HepG2 (cell line): ENCODE measurements around the gene BRMS1. TPM values are rescaled to one million over a fixed set of nuclear protein-coding genes. Genes with fewer than 3 reads are reported as not detected.

Source experiments
- CENPT ChIP-seq: sonication (generic); formaldehyde crosslinking; IDR thresholded peaks from 2 replicates; pipeline ENCODE4 v1.8.0; 2022; ENCODE audit warnings: low read depth, mild to moderate bottlenecking, moderate library complexity, missing genetic modification reagents
- ELF4 ChIP-seq: sonication (generic); formaldehyde crosslinking; IDR thresholded peaks from 2 replicates; pipeline ENCODE4 v1.5.0; 2020; ENCODE audit warnings: missing genetic modification reagents, mild to moderate bottlenecking, moderate library complexity, borderline replicate concordance
- ESRRA ChIP-seq: sonication (generic); formaldehyde crosslinking; IDR thresholded peaks from 2 replicates; pipeline ENCODE4 v1.5.1; 2020; ENCODE audit warnings: mild to moderate bottlenecking, low read depth, missing genetic modification reagents
- ETV5 ChIP-seq: IDR thresholded peaks from 2 replicates; pipeline ENCODE4 v1.6.1; 2018; ENCODE audit warnings: missing biosample characterization, missing genetic modification reagents, inconsistent platforms, borderline replicate concordance
- HES4 ChIP-seq: sonication (generic); formaldehyde crosslinking; IDR thresholded peaks from 2 replicates; pipeline ENCODE4 v1.9.0; 2021; ENCODE audit warnings: mild to moderate bottlenecking, missing genetic modification reagents, borderline replicate concordance
- HHEX ChIP-seq: IDR thresholded peaks from 2 replicates; pipeline ENCODE4 v1.6.1; 2016; ENCODE audit warnings: control low read depth
- IRF9 ChIP-seq: sonication (generic); formaldehyde crosslinking; IDR thresholded peaks from 2 replicates; pipeline ENCODE4 v1.8.0; 2022; ENCODE audit warnings: missing genetic modification reagents, mild to moderate bottlenecking, borderline replicate concordance
- JDP2 ChIP-seq: sonication (generic); formaldehyde crosslinking; IDR thresholded peaks from 2 replicates; pipeline ENCODE4 v1.8.1; 2022; ENCODE audit warnings: missing genetic modification reagents, borderline replicate concordance
- KDM5B ChIP-seq: sonication (generic); formaldehyde crosslinking; IDR thresholded peaks from 2 replicates; pipeline ENCODE4 v1.4.0; 2020; ENCODE audit warnings: missing genetic modification reagents, mild to moderate bottlenecking, borderline replicate concordance
- MAF1 ChIP-seq: sonication (generic); formaldehyde crosslinking; IDR thresholded peaks from 2 replicates; pipeline ENCODE4 v1.5.0; 2020; ENCODE audit warnings: missing genetic modification reagents, borderline replicate concordance
- MEIS2 ChIP-seq: sonication (generic); formaldehyde crosslinking; IDR thresholded peaks from 2 replicates; pipeline ENCODE4 v1.9.0; 2021; ENCODE audit warnings: mild to moderate bottlenecking, missing genetic modification reagents
- NFE2 ChIP-seq: sonication (generic); formaldehyde crosslinking; IDR thresholded peaks from 2 replicates; pipeline ENCODE4 v1.4.0; 2020; ENCODE audit warnings: missing genetic modification reagents
- PTBP1 ChIP-seq: fragments of 200-400 bp; formaldehyde crosslinking; IDR thresholded peaks from 2 replicates; pipeline ENCODE4 v1.6.1; 2018; ENCODE audit warnings: low read length, low read depth; ENCODE audit not compliant: poor library complexity, severe bottlenecking
- RFXANK ChIP-seq: IDR thresholded peaks from 2 replicates; pipeline ENCODE4 v1.6.1; 2016
- SIN3B ChIP-seq: fragments of 150-350 bp; IDR thresholded peaks from 2 replicates; pipeline ENCODE4 v1.6.1; 2014; ENCODE audit warnings: low read length
- SPEN ChIP-seq: sonication (generic); formaldehyde crosslinking; IDR thresholded peaks from 2 replicates; pipeline ENCODE4 v1.5.1; 2020; ENCODE audit warnings: low read depth, mild to moderate bottlenecking, missing genetic modification reagents
- ZBTB1 ChIP-seq: sonication (generic); formaldehyde crosslinking; IDR thresholded peaks from 2 replicates; pipeline ENCODE4 v1.4.0; 2020; ENCODE audit warnings: missing genetic modification reagents, borderline replicate concordance
- ZNF12 ChIP-seq: sonication (generic); formaldehyde crosslinking; IDR thresholded peaks from 2 replicates; pipeline ENCODE4 v1.5.0; 2020; ENCODE audit warnings: missing genetic modification reagents
- ZNF121 ChIP-seq: sonication (generic); formaldehyde crosslinking; IDR thresholded peaks from 2 replicates; pipeline ENCODE4 v1.5.0; 2020; ENCODE audit warnings: mild to moderate bottlenecking, missing genetic modification reagents
- ZNF17 ChIP-seq: sonication (generic); formaldehyde crosslinking; IDR thresholded peaks from 2 replicates; pipeline ENCODE4 v1.5.0; 2020; ENCODE audit warnings: mild to moderate bottlenecking, missing genetic modification reagents
- ZNF253 ChIP-seq: sonication (generic); formaldehyde crosslinking; IDR thresholded peaks from 2 replicates; pipeline ENCODE4 v1.8.0; 2022; ENCODE audit warnings: mild to moderate bottlenecking, missing genetic modification reagents, borderline replicate concordance
- ZNF326 ChIP-seq: sonication (generic); formaldehyde crosslinking; IDR thresholded peaks from 2 replicates; pipeline ENCODE4 v1.4.0; 2020; ENCODE audit warnings: missing genetic modification reagents, borderline replicate concordance
- ZNF615 ChIP-seq: sonication (generic); formaldehyde crosslinking; IDR thresholded peaks from 2 replicates; pipeline ENCODE4 v1.5.0; 2020; ENCODE audit warnings: mild to moderate bottlenecking, missing genetic modification reagents, borderline replicate concordance
- ZNF839 ChIP-seq: sonication (generic); formaldehyde crosslinking; IDR thresholded peaks from 2 replicates; pipeline ENCODE4 v1.4.0; 2020; ENCODE audit warnings: missing genetic modification reagents, mild to moderate bottlenecking, borderline replicate concordance
- ZNF891 ChIP-seq: sonication (generic); formaldehyde crosslinking; IDR thresholded peaks from 2 replicates; pipeline ENCODE4 v1.5.0; 2020; ENCODE audit warnings: mild to moderate bottlenecking, missing genetic modification reagents
- polyA plus RNA-seq, 8 experiments: library from polyadenylated mRNA; depleted of rRNA in 3 of 8; stranded (reverse) in 7 of 8; unstranded in 1 of 8; fragments of >200 nt; fragmentation: Illumina TruSeq in 4 of 8; extraction: Trizol in 4 of 8; gene quantifications; 2 replicates each; pipeline versions ENCODE4 v1.2.1 to v1.2.3, GENCODE V29; 2011 to 2016; ENCODE audit warnings: low read depth in 4 of 8, missing spikeins in 1 of 8, mixed read lengths in 1 of 8; ENCODE audit not compliant: insufficient read depth in 1 of 8
- total RNA-seq, 5 experiments: library from RNA; depleted of rRNA; stranded (reverse); fragments of >200 nt; fragmentation: Illumina TruSeq; extraction: Trizol; gene quantifications; 2 replicates each; pipeline ENCODE4 v1.2.3, GENCODE V29; 2016; ENCODE audit warnings: low read depth in 1 of 5
- TF ChIP-seq, protein P1 (sequence below): sonication (generic); formaldehyde crosslinking; IDR thresholded peaks from 2 replicates; pipeline ENCODE4 v1.4.0; 2020; ENCODE audit warnings: missing genetic modification reagents, mild to moderate bottlenecking, borderline replicate concordance
- TF ChIP-seq, protein P2 (sequence below): sonication (generic); formaldehyde crosslinking; IDR thresholded peaks from 2 replicates; pipeline ENCODE4 v1.9.0; 2022; ENCODE audit warnings: low read depth, missing genetic modification reagents

BRMS1 gene
- total and polyA plus RNA-seq, 2 of the 13 experiments (the other 11 are each of a cell fraction or from before 2014, with no cell fraction given) = 15.8 to 55.7 TPM

GRCh38 chr11:66311965-66312548, 32.8 kb downstream of the BRMS1 start (continued):
- TF ChIP-seq IRF9 (CRISPR knock-in tag) (0 out of 2 replicates have a peak, but pooled peaks have one; percentile 85), ESRRA (CRISPR knock-in tag) (peak; percentile 63; the same call in 1 of the 2 replicates), SPEN (CRISPR knock-in tag) (no peak; the same call in none of the 2 replicates), ZNF17 (CRISPR knock-in tag) (no peak), ZNF615 (CRISPR knock-in tag) (no peak; the same call in 1 of the 2 replicates), CENPT (no peak), ZNF253 (CRISPR knock-in tag) (no peak), JDP2 (CRISPR knock-in tag) (no peak), HHEX (no peak), KDM5B (CRISPR knock-in tag) (peak; percentile 69; the same call in 1 of the 2 replicates), RFXANK (CRISPR knock-in tag) (no peak), ZBTB1 (CRISPR knock-in tag) (no peak), ELF4 (CRISPR knock-in tag) (no peak), ZNF891 (CRISPR knock-in tag) (peak; percentile 59; the same call in 1 of the 2 replicates), PTBP1 (no peak), MEIS2 (CRISPR knock-in tag) (peak; percentile 36; the same call in 1 of the 2 replicates), MAF1 (CRISPR knock-in tag) (0 out of 2 replicates have a peak, but pooled peaks have one; percentile 28), ZNF326 (CRISPR knock-in tag) (no peak), ZNF121 (CRISPR knock-in tag) (peak; percentile 58; the same call in 1 of the 2 replicates), ETV5 (CRISPR knock-in tag) (peak; percentile 37), ZNF839 (peak; percentile 73; the same call in 1 of the 2 replicates), SIN3B (peak; percentile 71), HES4 (no peak), ZNF12 (CRISPR knock-in tag) (peak; percentile 29; the same call in 1 of the 2 replicates), NFE2 (no peak)
- TF ChIP-seq, protein P1, sequence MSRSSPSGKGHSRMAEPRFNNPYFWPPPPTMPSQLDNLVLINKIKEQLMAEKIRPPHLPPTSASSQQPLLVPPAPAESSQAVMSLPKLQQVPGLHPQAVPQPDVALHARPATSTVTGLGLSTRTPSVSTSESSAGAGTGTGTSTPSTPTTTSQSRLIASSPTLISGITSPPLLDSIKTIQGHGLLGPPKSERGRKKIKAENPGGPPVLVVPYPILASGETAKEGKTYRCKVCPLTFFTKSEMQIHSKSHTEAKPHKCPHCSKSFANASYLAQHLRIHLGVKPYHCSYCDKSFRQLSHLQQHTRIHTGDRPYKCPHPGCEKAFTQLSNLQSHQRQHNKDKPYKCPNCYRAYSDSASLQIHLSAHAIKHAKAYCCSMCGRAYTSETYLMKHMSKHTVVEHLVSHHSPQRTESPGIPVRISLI (CRISPR knock-in tag) = no peak; the same call in 1 of the 2 replicates
- TF ChIP-seq, protein P2, sequence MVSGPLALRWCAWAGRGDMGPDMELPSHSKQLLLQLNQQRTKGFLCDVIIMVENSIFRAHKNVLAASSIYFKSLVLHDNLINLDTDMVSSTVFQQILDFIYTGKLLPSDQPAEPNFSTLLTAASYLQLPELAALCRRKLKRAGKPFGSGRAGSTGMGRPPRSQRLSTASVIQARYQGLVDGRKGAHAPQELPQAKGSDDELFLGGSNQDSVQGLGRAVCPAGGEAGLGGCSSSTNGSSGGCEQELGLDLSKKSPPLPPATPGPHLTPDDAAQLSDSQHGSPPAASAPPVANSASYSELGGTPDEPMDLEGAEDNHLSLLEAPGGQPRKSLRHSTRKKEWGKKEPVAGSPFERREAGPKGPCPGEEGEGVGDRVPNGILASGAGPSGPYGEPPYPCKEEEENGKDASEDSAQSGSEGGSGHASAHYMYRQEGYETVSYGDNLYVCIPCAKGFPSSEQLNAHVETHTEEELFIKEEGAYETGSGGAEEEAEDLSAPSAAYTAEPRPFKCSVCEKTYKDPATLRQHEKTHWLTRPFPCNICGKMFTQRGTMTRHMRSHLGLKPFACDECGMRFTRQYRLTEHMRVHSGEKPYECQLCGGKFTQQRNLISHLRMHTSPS = peak; percentile 18; the same call in 1 of the 2 replicates
